ENCODE data around the gene KIF26A. TPM values are rescaled to one million over a fixed set of nuclear protein-coding genes. Genes with fewer than 3 reads are reported as not detected.

The KIF26A gene
- total and polyA plus RNA-seq, 2 experiments from 2014 or later = 5.6 to 103 TPM

DNA sequence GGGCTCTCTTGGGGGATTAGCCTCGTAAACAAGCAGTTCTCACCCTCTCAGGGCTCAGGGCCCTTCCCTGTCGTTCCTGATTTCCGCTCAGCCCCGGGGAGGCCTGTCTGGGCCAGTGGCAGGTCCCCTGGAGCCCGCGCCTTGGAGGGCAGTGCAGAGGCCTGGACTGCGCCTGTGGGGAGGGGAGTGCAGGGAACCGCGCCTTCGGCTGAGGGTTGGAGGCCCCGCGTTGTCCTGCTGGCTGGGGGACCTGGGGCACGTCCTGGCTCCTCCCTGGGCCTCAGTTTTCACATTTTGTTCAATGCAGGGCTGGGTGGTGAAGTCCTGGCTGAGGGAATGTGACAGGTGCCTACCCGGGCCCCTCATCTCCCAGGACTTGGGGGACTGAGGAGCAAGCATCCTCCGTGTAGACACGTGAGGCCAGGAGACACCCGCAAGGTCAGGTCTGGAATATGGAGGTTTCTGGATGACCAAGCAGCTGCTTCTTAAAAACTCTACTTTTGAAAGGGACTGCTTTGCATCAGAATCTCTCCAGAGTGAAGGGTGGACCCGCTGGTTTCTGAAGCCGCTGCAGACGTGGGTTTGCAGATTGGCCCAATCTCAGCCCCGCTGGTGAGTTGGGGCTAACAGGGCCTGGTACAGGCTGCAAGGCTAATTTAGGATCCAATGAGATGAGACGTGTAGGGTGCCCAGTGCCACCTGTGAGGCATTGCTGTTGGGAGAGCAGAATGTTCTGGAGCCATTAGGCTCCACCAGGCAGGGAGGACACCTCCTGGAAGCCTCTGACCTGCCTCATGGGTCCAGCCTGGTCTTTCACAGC is 80.2 kb downstream of the KIF26A start:
- TF ChIP-seq, protein P1, sequence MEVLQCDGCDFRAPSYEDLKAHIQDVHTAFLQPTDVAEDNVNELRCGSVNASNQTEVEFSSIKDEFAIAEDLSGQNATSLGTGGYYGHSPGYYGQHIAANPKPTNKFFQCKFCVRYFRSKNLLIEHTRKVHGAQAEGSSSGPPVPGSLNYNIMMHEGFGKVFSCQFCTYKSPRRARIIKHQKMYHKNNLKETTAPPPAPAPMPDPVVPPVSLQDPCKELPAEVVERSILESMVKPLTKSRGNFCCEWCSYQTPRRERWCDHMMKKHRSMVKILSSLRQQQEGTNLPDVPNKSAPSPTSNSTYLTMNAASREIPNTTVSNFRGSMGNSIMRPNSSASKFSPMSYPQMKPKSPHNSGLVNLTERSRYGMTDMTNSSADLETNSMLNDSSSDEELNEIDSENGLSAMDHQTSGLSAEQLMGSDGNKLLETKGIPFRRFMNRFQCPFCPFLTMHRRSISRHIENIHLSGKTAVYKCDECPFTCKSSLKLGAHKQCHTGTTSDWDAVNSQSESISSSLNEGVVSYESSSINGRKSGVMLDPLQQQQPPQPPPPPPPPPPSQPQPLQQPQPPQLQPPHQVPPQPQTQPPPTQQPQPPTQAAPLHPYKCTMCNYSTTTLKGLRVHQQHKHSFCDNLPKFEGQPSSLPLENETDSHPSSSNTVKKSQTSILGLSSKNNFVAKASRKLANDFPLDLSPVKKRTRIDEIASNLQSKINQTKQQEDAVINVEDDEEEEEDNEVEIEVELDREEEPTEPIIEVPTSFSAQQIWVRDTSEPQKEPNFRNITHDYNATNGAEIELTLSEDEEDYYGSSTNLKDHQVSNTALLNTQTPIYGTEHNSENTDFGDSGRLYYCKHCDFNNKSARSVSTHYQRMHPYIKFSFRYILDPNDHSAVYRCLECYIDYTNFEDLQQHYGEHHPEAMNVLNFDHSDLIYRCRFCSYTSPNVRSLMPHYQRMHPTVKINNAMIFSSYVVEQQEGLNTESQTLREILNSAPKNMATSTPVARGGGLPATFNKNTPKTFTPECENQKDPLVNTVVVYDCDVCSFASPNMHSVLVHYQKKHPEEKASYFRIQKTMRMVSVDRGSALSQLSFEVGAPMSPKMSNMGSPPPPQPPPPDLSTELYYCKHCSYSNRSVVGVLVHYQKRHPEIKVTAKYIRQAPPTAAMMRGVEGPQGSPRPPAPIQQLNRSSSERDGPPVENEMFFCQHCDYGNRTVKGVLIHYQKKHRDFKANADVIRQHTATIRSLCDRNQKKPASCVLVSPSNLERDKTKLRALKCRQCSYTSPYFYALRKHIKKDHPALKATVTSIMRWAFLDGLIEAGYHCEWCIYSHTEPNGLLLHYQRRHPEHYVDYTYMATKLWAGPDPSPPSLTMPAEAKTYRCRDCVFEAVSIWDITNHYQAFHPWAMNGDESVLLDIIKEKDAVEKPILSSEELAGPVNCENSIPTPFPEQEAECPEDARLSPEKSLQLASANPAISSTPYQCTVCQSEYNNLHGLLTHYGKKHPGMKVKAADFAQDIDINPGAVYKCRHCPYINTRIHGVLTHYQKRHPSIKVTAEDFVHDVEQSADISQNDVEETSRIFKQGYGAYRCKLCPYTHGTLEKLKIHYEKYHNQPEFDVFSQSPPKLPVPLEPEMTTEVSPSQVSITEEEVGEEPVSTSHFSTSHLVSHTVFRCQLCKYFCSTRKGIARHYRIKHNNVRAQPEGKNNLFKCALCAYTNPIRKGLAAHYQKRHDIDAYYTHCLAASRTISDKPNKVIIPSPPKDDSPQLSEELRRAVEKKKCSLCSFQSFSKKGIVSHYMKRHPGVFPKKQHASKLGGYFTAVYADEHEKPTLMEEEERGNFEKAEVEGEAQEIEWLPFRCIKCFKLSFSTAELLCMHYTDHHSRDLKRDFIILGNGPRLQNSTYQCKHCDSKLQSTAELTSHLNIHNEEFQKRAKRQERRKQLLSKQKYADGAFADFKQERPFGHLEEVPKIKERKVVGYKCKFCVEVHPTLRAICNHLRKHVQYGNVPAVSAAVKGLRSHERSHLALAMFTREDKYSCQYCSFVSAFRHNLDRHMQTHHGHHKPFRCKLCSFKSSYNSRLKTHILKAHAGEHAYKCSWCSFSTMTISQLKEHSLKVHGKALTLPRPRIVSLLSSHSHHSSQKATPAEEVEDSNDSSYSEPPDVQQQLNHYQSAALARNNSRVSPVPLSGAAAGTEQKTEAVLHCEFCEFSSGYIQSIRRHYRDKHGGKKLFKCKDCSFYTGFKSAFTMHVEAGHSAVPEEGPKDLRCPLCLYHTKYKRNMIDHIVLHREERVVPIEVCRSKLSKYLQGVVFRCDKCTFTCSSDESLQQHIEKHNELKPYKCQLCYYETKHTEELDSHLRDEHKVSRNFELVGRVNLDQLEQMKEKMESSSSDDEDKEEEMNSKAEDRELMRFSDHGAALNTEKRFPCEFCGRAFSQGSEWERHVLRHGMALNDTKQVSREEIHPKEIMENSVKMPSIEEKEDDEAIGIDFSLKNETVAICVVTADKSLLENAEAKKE (CRISPR knock-in tag; IDR thresholded peaks at IDR 0.05) = no peak
- TF ChIP-seq CREB1 (CRISPR knock-in tag; IDR thresholded peaks at IDR 0.05; ENCODE audit: low read depth) (no peak), POLR2AphosphoS5 (IDR thresholded peaks at IDR 0.05; ENCODE audit: low read depth) (no peak), ETS1 (IDR thresholded peaks at IDR 0.05) (no peak), JUNB (IDR thresholded peaks at IDR 0.05; ENCODE audit: unreplicated experiment) (no peak), EZH2phosphoT487 (IDR thresholded peaks at IDR 0.05; ENCODE audit: unreplicated experiment) (no peak), EZH2 (IDR thresholded peaks at IDR 0.05; ENCODE audit: low read depth, unreplicated experiment) (no peak), ZNF331 (CRISPR knock-in tag; IDR thresholded peaks at IDR 0.05; ENCODE audit: low read depth) (no peak)
- peaks cover 19% of the 10 kb centered on the region for H3K4me1 Mint-ChIP-seq
- Histone ChIP-seq H3K4me1 (ENCODE audit: insufficient read depth) (0 out of 2 replicates have a peak, but pooled peaks cover 2% of the 10 kb centered on the region), H2AFZ (no peak overlapping the region), H3K36me3 (ENCODE audit: insufficient read depth) (no peaks in the 10 kb centered on the region), H4K20me1 (replicated peaks; ENCODE audit: insufficient read depth) (no peaks in the 10 kb centered on the region), H3K79me2 (replicated peaks; ENCODE audit: insufficient read depth) (no peaks in the 10 kb centered on the region), H3K27ac (ENCODE audit: low read depth) (no peak overlapping the region), H3K4me3 (no peak overlapping the region), H3F3A (replicated peaks; ENCODE audit: low read depth) (no peaks in the 10 kb centered on the region), H3K9me2 (ENCODE audit: insufficient read depth) (no peaks in the 10 kb centered on the region), H3K4me2 (no peak overlapping the region), H3K27me3 (ENCODE audit: insufficient read depth) (no peaks in the 10 kb centered on the region)
- no peaks in the 10 kb centered on the region for H3K36me3 Mint-ChIP-seq (ENCODE audit: low read depth)
- peaks cover 2% of the 10 kb centered on the region; the same call in 1 of the 3 replicates for H3K9me3 Mint-ChIP-seq
- no peaks in the 10 kb centered on the region for H3K27me3 Mint-ChIP-seq (ENCODE audit: insufficient read depth, low read depth, poor library complexity)
- no peak overlapping the region for H3K4me3 Mint-ChIP-seq
- H3K27ac Mint-ChIP-seq = no peak overlapping the region
- DNase-seq (ENCODE audit: low spot score) (no peak), ATAC-seq (peak; percentile 11; the same call in 2 of the 3 replicates)
